SU-DHL-6 (cell line): ENCODE data around the gene CAPN5.

Experiments used
- H2AFZ ChIP-seq: fragments of 200-600 bp; sonication (generic); 2 replicates; pipeline ENCODE4 v1.6.1; 2014; ENCODE audit warnings: low read depth, mild to moderate bottlenecking, moderate library complexity, mixed read lengths, antibody characterized with exemption, low read length; ENCODE audit not compliant: severe bottlenecking
- H3F3A ChIP-seq: fragments of 200-600 bp; shearing (Covaris generic); 2 replicates; pipeline ENCODE4 v1.6.0; 2016; ENCODE audit warnings: antibody characterized with exemption, mild to moderate bottlenecking; ENCODE audit not compliant: insufficient read depth
- H3K27ac ChIP-seq: fragments of 200-600 bp; sonication (generic); 2 replicates; pipeline ENCODE4 v1.5.1; 2016; ENCODE audit warnings: low read depth, mild to moderate bottlenecking, low read length, moderate library complexity, mixed read lengths
- H3K27me3 ChIP-seq: fragments of 200-600 bp; sonication (generic), shearing (Covaris generic); 2 replicates; pipeline ENCODE4 v1.6.0; 2014; ENCODE audit warnings: mild to moderate bottlenecking, low read length
- H3K36me3 ChIP-seq: fragments of 200-600 bp; sonication (generic); 2 replicates; pipeline ENCODE4 v1.6.1; 2014; ENCODE audit warnings: mild to moderate bottlenecking, low read length, mixed read lengths
- H3K4me2 ChIP-seq: fragments of 300-600, 200-600 bp; shearing (Covaris generic), sonication (generic); 2 replicates; pipeline ENCODE4 v1.6.0; 2014; ENCODE audit warnings: low read length, low read depth, mild to moderate bottlenecking; ENCODE audit not compliant: poor library complexity, severe bottlenecking
- H3K4me3 ChIP-seq: fragments of 200-600 bp; sonication (generic); 2 replicates; pipeline ENCODE4 v1.5.1; 2014; ENCODE audit warnings: antibody characterized with exemption, low read length, mild to moderate bottlenecking, mixed read lengths; ENCODE audit not compliant: insufficient read depth, poor library complexity, severe bottlenecking
- H3K79me2 ChIP-seq: fragments of 200-600 bp; sonication (generic); 2 replicates; pipeline ENCODE4 v1.6.1; 2014; ENCODE audit warnings: mild to moderate bottlenecking, low read length, moderate library complexity; ENCODE audit not compliant: insufficient read depth
- H3K9ac ChIP-seq: fragments of 200-600 bp; sonication (generic); 2 replicates; pipeline ENCODE4 v1.7.0; 2014; ENCODE audit warnings: mild to moderate bottlenecking, low read length
- H3K9me2 ChIP-seq: fragments of 200-600 bp; sonication (generic); replicated peaks from 2 replicates; pipeline ENCODE4 v1.6.1; 2014; ENCODE audit warnings: low read length; ENCODE audit not compliant: insufficient read depth
- H3K9me3 ChIP-seq: fragments of 200-600 bp; sonication (generic); 2 replicates; pipeline ENCODE4 v1.6.1; 2014; ENCODE audit warnings: low read length, mixed read lengths; ENCODE audit not compliant: insufficient read depth
- H4K20me1 ChIP-seq: fragments of 200-600 bp; sonication (generic); 2 replicates; pipeline ENCODE4 v1.6.1; 2014; ENCODE audit warnings: low read depth, mild to moderate bottlenecking, antibody characterized with exemption, low read length, moderate library complexity, mixed read lengths
- CTCF ChIP-seq: fragments of 200-600 bp; sonication (generic); IDR thresholded peaks from one replicate; pipeline ENCODE4 v1.5.1; 2017; ENCODE audit warnings: antibody characterized with exemption, mild to moderate bottlenecking, low read length, moderate library complexity; ENCODE audit not compliant: insufficient read depth, poor library complexity, severe bottlenecking
- EZH2phosphoT487 ChIP-seq: fragments of 200-600 bp; sonication (generic), shearing (Covaris generic); conservative IDR thresholded peaks from 2 replicates; pipeline ENCODE4 v1.6.1; 2018; ENCODE audit warnings: mild to moderate bottlenecking, antibody characterized with exemption, low read length, moderate library complexity, mixed read lengths

Gene CAPN5

GRCh38 chr11:77093056-77093891, 26.5 kb downstream of the CAPN5 start:
- no peak overlapping the region for H3K4me2 ChIP-seq
- H3K9me3 ChIP-seq = no peaks in the 10 kb centered on the region
- H3K4me3 ChIP-seq = no peak overlapping the region
- H3K36me3 ChIP-seq = no peaks in the 10 kb centered on the region
- H3K79me2 ChIP-seq = no peaks in the 10 kb centered on the region
- no peak overlapping the region for H2AFZ ChIP-seq
- H3K27me3 ChIP-seq = no peaks in the 10 kb centered on the region
- no peak for TF ChIP-seq EZH2phosphoT487
- no peak for TF ChIP-seq CTCF
- H3K9me2 ChIP-seq = no peaks in the 10 kb centered on the region
- H3K27ac ChIP-seq = no peak overlapping the region
- H3F3A ChIP-seq = no peaks in the 10 kb centered on the region
- no peak overlapping the region for H3K9ac ChIP-seq
- H4K20me1 ChIP-seq = no peaks in the 10 kb centered on the region

- H3K36me3 ChIP-seq = no peaks in the 10 kb centered on the region
- H4K20me1 ChIP-seq = no peaks in the 10 kb centered on the region
- H3F3A ChIP-seq = no peaks in the 10 kb centered on the region
- H3K4me3 ChIP-seq = no peak overlapping the region
- H3K9me2 ChIP-seq = no peaks in the 10 kb centered on the region
- no peak overlapping the region for H3K27ac ChIP-seq
- H3K9ac ChIP-seq = no peak overlapping the region
- no peak overlapping the region for H2AFZ ChIP-seq
- H3K9me3 ChIP-seq = no peaks in the 10 kb centered on the region
- no peaks in the 10 kb centered on the region for H3K27me3 ChIP-seq
- TF ChIP-seq CTCF = no peak
- TF ChIP-seq EZH2phosphoT487 = no peak
- H3K79me2 ChIP-seq = no peaks in the 10 kb centered on the region
- H3K4me2 ChIP-seq = no peak overlapping the region
Observed at GRCh38 chr11:77093987-77094840, 27.4 kb downstream of the CAPN5 start.

- no peaks in the 10 kb centered on the region for H4K20me1 ChIP-seq
- no peak overlapping the region for H3K9ac ChIP-seq
- H3K9me2 ChIP-seq = no peaks in the 10 kb centered on the region
- no peak for TF ChIP-seq CTCF
- TF ChIP-seq EZH2phosphoT487 = no peak
- H3F3A ChIP-seq = no peaks in the 10 kb centered on the region
- no peak overlapping the region for H3K4me3 ChIP-seq
- H3K36me3 ChIP-seq = no peaks in the 10 kb centered on the region
- no peaks in the 10 kb centered on the region for H3K27me3 ChIP-seq
- H3K79me2 ChIP-seq = no peaks in the 10 kb centered on the region
- no peaks in the 10 kb centered on the region for H3K9me3 ChIP-seq
- H2AFZ ChIP-seq = no peak overlapping the region
- H3K4me2 ChIP-seq = no peak overlapping the region
- no peak overlapping the region for H3K27ac ChIP-seq
Observed at GRCh38 chr11:77094841-77095365, 28.1 kb downstream of the CAPN5 start.
